ENCODE results near the gene CPN2.

The CPN2 gene

DNA sequence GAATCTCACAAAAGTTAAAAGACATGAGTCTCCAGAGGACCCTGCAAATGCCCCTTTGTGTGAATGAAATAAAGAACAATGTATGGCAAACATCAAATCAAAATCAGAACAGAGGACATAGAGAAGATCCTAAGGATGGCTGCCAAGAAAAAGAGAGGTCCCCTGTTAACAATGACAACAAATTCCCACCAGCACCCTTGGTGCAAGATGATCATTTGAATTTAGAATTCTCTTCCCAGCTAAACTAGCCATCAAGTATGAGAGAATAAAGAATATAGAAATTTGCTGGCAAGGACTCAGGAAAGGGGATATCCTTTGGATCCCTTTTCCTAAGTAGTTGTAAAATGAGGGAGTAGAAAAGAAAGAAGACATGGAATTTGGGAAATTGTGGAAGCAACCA is 39.7 kb upstream of the CPN2 start:
- Histone ChIP-seq H4K20me1 (ENCODE audit: insufficient read depth, low read length, poor library complexity, severe bottlenecking) (no peaks in the 10 kb centered on the region), H3K36me3 (ENCODE audit: insufficient read depth, low read length) (no peaks in the 10 kb centered on the region), H2AFZ (ENCODE audit: low read length) (no peak overlapping the region), H3K4me1 (ENCODE audit: insufficient read depth, low read length, poor library complexity, severe bottlenecking) (no peaks in the 10 kb centered on the region), H3K4me2 (ENCODE audit: low read depth, low read length, poor library complexity, severe bottlenecking) (no peak overlapping the region), H3K9ac (ENCODE audit: low read depth, low read length, poor library complexity, severe bottlenecking) (no peak overlapping the region), H3F3A (ENCODE audit: low read depth) (0 out of 2 replicates have a peak, but pooled peaks cover under 1% of the 10 kb centered on the region), H3K79me2 (ENCODE audit: insufficient read depth, low read length) (no peaks in the 10 kb centered on the region), H3K4me3 (ENCODE audit: low read length, poor library complexity, severe bottlenecking) (no peak overlapping the region), H3K9me2 (replicated peaks; ENCODE audit: low read depth, low read length) (no peaks in the 10 kb centered on the region), H3K9me3 (ENCODE audit: insufficient read depth, low read depth, low read length) (no peaks in the 10 kb centered on the region), H3K27me3 (ENCODE audit: insufficient read depth, low read length, poor library complexity, severe bottlenecking) (no peaks in the 10 kb centered on the region)
- TF ChIP-seq EZH2phosphoT487 (IDR thresholded peaks at IDR 0.05; ENCODE audit: borderline replicate concordance), result no peak

DNA sequence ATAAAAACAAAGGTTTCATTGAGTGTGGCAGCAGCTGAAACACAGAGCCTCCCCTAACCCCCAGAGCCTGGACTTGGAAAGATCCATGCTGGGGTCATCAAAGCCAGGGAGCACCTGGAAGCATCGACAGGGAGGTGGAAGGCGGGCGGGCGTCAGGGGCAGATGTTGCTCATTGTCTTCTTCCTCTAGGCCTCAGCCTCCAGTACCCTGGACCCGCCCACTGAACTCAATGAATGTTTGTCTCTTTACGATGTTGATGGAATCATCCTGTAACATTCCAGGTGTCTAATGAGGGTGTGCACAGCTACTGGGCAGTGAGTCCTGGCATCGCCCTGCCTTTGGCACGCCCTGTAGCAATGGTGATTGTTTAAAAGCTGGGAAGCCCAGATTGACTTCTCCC is 38.1 kb upstream of the CPN2 start:
- no peaks in the 10 kb centered on the region for H3F3A ChIP-seq (ENCODE audit: low read depth)
- no peaks in the 10 kb centered on the region for H3K27me3 ChIP-seq (ENCODE audit: insufficient read depth, low read length, poor library complexity, severe bottlenecking)
- H3K9me3 ChIP-seq (ENCODE audit: insufficient read depth, low read depth, low read length), result no peaks in the 10 kb centered on the region
- H3K4me3 ChIP-seq (ENCODE audit: low read length, poor library complexity, severe bottlenecking), result no peak overlapping the region
- H3K4me1 ChIP-seq (ENCODE audit: insufficient read depth, low read length, poor library complexity, severe bottlenecking), result peaks cover 2% of the 10 kb centered on the region
- TF ChIP-seq, protein P1, sequence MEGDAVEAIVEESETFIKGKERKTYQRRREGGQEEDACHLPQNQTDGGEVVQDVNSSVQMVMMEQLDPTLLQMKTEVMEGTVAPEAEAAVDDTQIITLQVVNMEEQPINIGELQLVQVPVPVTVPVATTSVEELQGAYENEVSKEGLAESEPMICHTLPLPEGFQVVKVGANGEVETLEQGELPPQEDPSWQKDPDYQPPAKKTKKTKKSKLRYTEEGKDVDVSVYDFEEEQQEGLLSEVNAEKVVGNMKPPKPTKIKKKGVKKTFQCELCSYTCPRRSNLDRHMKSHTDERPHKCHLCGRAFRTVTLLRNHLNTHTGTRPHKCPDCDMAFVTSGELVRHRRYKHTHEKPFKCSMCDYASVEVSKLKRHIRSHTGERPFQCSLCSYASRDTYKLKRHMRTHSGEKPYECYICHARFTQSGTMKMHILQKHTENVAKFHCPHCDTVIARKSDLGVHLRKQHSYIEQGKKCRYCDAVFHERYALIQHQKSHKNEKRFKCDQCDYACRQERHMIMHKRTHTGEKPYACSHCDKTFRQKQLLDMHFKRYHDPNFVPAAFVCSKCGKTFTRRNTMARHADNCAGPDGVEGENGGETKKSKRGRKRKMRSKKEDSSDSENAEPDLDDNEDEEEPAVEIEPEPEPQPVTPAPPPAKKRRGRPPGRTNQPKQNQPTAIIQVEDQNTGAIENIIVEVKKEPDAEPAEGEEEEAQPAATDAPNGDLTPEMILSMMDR (conservative IDR thresholded peaks at IDR 0.05; ENCODE audit: low read length), result no peak
- TF ChIP-seq EZH2phosphoT487 (IDR thresholded peaks at IDR 0.05; ENCODE audit: borderline replicate concordance), result no peak
- no peak overlapping the region for H3K4me2 ChIP-seq (ENCODE audit: low read depth, low read length, poor library complexity, severe bottlenecking)
- no peaks in the 10 kb centered on the region for H4K20me1 ChIP-seq (ENCODE audit: insufficient read depth, low read length, poor library complexity, severe bottlenecking)
- H3K9ac ChIP-seq (ENCODE audit: low read depth, low read length, poor library complexity, severe bottlenecking), result no peak overlapping the region
- H3K9me2 ChIP-seq (replicated peaks; ENCODE audit: low read depth, low read length), result no peaks in the 10 kb centered on the region
- H3K79me2 ChIP-seq (ENCODE audit: insufficient read depth, low read length), result no peaks in the 10 kb centered on the region
- no peak overlapping the region for H2AFZ ChIP-seq (ENCODE audit: low read length)
- no peaks in the 10 kb centered on the region for H3K36me3 ChIP-seq (ENCODE audit: insufficient read depth, low read length)

DNA sequence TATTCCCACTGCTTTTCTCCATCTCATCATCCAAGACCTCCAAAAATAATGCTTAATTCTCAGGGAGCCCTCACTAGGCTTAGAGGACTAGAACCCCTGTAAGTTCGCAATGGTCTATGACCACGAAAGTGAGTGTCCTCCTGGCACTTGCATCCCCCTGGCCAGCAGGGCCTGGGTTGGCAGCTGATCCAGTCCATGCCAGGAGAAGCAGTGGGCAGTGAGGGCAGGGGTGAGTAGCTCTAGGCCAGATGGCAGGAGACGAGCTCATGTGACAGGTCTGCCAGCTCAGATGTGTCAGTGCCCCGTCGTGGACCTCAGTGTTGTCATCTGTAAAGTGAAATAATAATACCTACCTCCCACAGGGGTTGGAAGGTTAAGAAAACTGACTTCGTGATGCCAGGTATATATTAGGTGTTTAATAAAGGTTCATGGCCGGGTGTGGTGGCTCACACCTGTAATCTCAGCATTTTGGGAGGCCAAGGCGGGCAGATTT is 36.8 kb upstream of the CPN2 start:
- H3K36me3 ChIP-seq (ENCODE audit: insufficient read depth, low read length), result no peaks in the 10 kb centered on the region
- H3K9me3 ChIP-seq (ENCODE audit: insufficient read depth, low read depth, low read length), result no peaks in the 10 kb centered on the region
- H3K4me1 ChIP-seq (ENCODE audit: insufficient read depth, low read length, poor library complexity, severe bottlenecking), result peaks cover 2% of the 10 kb centered on the region
- H3F3A ChIP-seq (ENCODE audit: low read depth), result no peaks in the 10 kb centered on the region
- no peak overlapping the region for H2AFZ ChIP-seq (ENCODE audit: low read length)
- no peaks in the 10 kb centered on the region for H4K20me1 ChIP-seq (ENCODE audit: insufficient read depth, low read length, poor library complexity, severe bottlenecking)
- H3K9ac ChIP-seq (ENCODE audit: low read depth, low read length, poor library complexity, severe bottlenecking), result no peak overlapping the region
- H3K4me3 ChIP-seq (ENCODE audit: low read length, poor library complexity, severe bottlenecking), result no peak overlapping the region
- no peaks in the 10 kb centered on the region for H3K9me2 ChIP-seq (replicated peaks; ENCODE audit: low read depth, low read length)
- no peak overlapping the region for H3K4me2 ChIP-seq (ENCODE audit: low read depth, low read length, poor library complexity, severe bottlenecking)
- H3K79me2 ChIP-seq (ENCODE audit: insufficient read depth, low read length), result no peaks in the 10 kb centered on the region
- H3K27me3 ChIP-seq (ENCODE audit: insufficient read depth, low read length, poor library complexity, severe bottlenecking), result no peaks in the 10 kb centered on the region
- no peak for TF ChIP-seq EZH2phosphoT487 (IDR thresholded peaks at IDR 0.05; ENCODE audit: borderline replicate concordance)
- TF ChIP-seq, protein P1 (conservative IDR thresholded peaks at IDR 0.05; ENCODE audit: low read length), result no peak

DNA sequence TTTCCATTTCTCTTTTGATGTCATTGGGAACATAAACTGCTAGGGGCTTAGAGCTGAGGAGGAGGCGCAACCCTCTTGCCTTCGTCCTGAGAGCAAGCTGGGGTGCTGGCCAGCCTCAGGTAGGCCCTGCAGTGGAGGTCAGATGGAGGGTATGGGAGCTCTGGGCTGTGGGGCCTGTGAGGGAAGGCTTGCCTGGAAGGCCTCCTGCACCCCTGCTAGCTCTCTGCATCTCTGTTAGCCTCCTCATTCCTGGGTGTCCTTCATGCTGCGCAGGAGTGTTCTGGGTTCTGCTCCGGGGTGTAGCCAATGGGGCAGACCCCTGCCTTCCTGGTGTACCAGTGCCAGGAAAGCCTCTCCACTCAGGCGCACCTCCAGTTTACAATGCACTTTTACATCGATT is 36.1 kb upstream of the CPN2 start:
- Histone ChIP-seq H3K4me3 (ENCODE audit: low read length, poor library complexity, severe bottlenecking) (no peak overlapping the region), H3K9me2 (replicated peaks; ENCODE audit: low read depth, low read length) (no peaks in the 10 kb centered on the region), H2AFZ (ENCODE audit: low read length) (no peak overlapping the region), H4K20me1 (ENCODE audit: insufficient read depth, low read length, poor library complexity, severe bottlenecking) (no peaks in the 10 kb centered on the region), H3K9me3 (ENCODE audit: insufficient read depth, low read depth, low read length) (no peaks in the 10 kb centered on the region), H3F3A (ENCODE audit: low read depth) (no peaks in the 10 kb centered on the region), H3K9ac (ENCODE audit: low read depth, low read length, poor library complexity, severe bottlenecking) (no peak overlapping the region), H3K79me2 (ENCODE audit: insufficient read depth, low read length) (no peaks in the 10 kb centered on the region), H3K27me3 (ENCODE audit: insufficient read depth, low read length, poor library complexity, severe bottlenecking) (no peaks in the 10 kb centered on the region), H3K36me3 (ENCODE audit: insufficient read depth, low read length) (no peaks in the 10 kb centered on the region), H3K4me2 (ENCODE audit: low read depth, low read length, poor library complexity, severe bottlenecking) (no peak overlapping the region), H3K4me1 (ENCODE audit: insufficient read depth, low read length, poor library complexity, severe bottlenecking) (peaks cover 2% of the 10 kb centered on the region)
- no peak for TF ChIP-seq EZH2phosphoT487 (IDR thresholded peaks at IDR 0.05; ENCODE audit: borderline replicate concordance)
- TF ChIP-seq, protein P1 (conservative IDR thresholded peaks at IDR 0.05; ENCODE audit: low read length), result no peak
